T-helper 1 cell treated with Interleukin-12 subunit alpha and Interleukin-12 subunit beta and Interleukin-4 antibody, amounts not matched to agents 30 μg/mL and 1 μg/mL, for 36 hours (primary cell): Measurements from ENCODE around the gene MPP3.

Source experiments
- H3K27ac Mint-ChIP-seq: one replicate; pipeline ENCODE4 v1.8.0; 2021; ENCODE audit warnings: mild to moderate bottlenecking, mixed read lengths
- H3K27me3 Mint-ChIP-seq: one replicate; pipeline ENCODE4 v1.8.0; 2021; ENCODE audit warnings: low read depth, mixed read lengths
- H3K36me3 Mint-ChIP-seq: one replicate; pipeline ENCODE4 v1.8.0; 2021; ENCODE audit warnings: low read depth, mixed read lengths
- H3K4me1 Mint-ChIP-seq: one replicate; pipeline ENCODE4 v1.8.0; 2021; ENCODE audit warnings: low read depth, mixed read lengths
- H3K4me3 Mint-ChIP-seq: one replicate; pipeline ENCODE4 v1.8.0; 2021; ENCODE audit warnings: mild to moderate bottlenecking, moderate library complexity, mixed read lengths
- H3K9me3 Mint-ChIP-seq: one replicate; pipeline ENCODE4 v1.8.0; 2021; ENCODE audit warnings: mixed read lengths

The MPP3 gene

GRCh38 chr17:43832976-43833829 is at the start of gene MPP3:
TSS of gene MPP3 (minus strand) at chr17:43833146. CDS start at chr17:43831906, 1,240 bp downstream.
- no peaks in the 10 kb centered on the region for H3K9me3 Mint-ChIP-seq
- H3K4me1 Mint-ChIP-seq: peaks cover 6% of the 10 kb centered on the region
- peak within 1 kb of the TSS; percentile 75 for H3K4me3 Mint-ChIP-seq
- H3K27ac Mint-ChIP-seq: no peak within 1 kb of the TSS
- peaks cover 62% of the 10 kb centered on the region for H3K27me3 Mint-ChIP-seq
- no peaks in the 10 kb centered on the region for H3K36me3 Mint-ChIP-seq

GRCh38 chr17:43881758-43882505 is 49.0 kb upstream of the MPP3 start:
- Mint-ChIP-seq H3K9me3 (no peaks in the 10 kb centered on the region), H3K4me3 (no peak overlapping the region), H3K36me3 (no peaks in the 10 kb centered on the region), H3K27me3 (peaks cover 9% of the 10 kb centered on the region), H3K4me1 (no peaks in the 10 kb centered on the region), H3K27ac (no peak overlapping the region)

- H3K9me3 Mint-ChIP-seq: no peaks in the 10 kb centered on the region
- H3K4me1 Mint-ChIP-seq: no peaks in the 10 kb centered on the region
- H3K27me3 Mint-ChIP-seq: peaks cover 2% of the 10 kb centered on the region
Observed at GRCh38 chr17:43881181-43881580, 48.2 kb upstream of the MPP3 start.

GRCh38 chr17:43880420-43880991 is 47.6 kb upstream of the MPP3 start:
- Mint-ChIP-seq H3K36me3 (no peaks in the 10 kb centered on the region), H3K4me3 (no peak overlapping the region), H3K9me3 (no peaks in the 10 kb centered on the region), H3K27me3 (peaks cover 1% of the 10 kb centered on the region), H3K4me1 (no peaks in the 10 kb centered on the region), H3K27ac (no peak overlapping the region)

More at GRCh38 chr17:43881181-43881580, 48.2 kb upstream of the MPP3 start:
- no peak overlapping the region for H3K27ac Mint-ChIP-seq
- no peaks in the 10 kb centered on the region for H3K36me3 Mint-ChIP-seq
- H3K4me3 Mint-ChIP-seq: no peak overlapping the region

GRCh38 chr17:43879723-43880419 is 46.9 kb upstream of the MPP3 start:
- no peaks in the 10 kb centered on the region for H3K27me3 Mint-ChIP-seq
- no peaks in the 10 kb centered on the region for H3K9me3 Mint-ChIP-seq
- no peaks in the 10 kb centered on the region for H3K36me3 Mint-ChIP-seq
- no peak overlapping the region for H3K27ac Mint-ChIP-seq
- no peaks in the 10 kb centered on the region for H3K4me1 Mint-ChIP-seq
- no peak overlapping the region for H3K4me3 Mint-ChIP-seq

- H3K4me1 Mint-ChIP-seq: no peaks in the 10 kb centered on the region
- no peak overlapping the region for H3K4me3 Mint-ChIP-seq
- no peaks in the 10 kb centered on the region for H3K9me3 Mint-ChIP-seq
- no peaks in the 10 kb centered on the region for H3K27me3 Mint-ChIP-seq
- no peaks in the 10 kb centered on the region for H3K36me3 Mint-ChIP-seq
- no peak overlapping the region for H3K27ac Mint-ChIP-seq
Observed at GRCh38 chr17:43878260-43879175, 45.6 kb upstream of the MPP3 start.

- no peaks in the 10 kb centered on the region for H3K36me3 Mint-ChIP-seq
- no peaks in the 10 kb centered on the region for H3K9me3 Mint-ChIP-seq
- H3K4me3 Mint-ChIP-seq: no peak overlapping the region
- H3K27me3 Mint-ChIP-seq: no peaks in the 10 kb centered on the region
- no peak overlapping the region for H3K27ac Mint-ChIP-seq
- H3K4me1 Mint-ChIP-seq: no peaks in the 10 kb centered on the region
Observed at GRCh38 chr17:43877451-43878155, 44.7 kb upstream of the MPP3 start.

GRCh38 chr17:43877031-43877430 is 44.1 kb upstream of the MPP3 start:
- H3K36me3 Mint-ChIP-seq: no peaks in the 10 kb centered on the region
- no peak overlapping the region for H3K4me3 Mint-ChIP-seq
- no peaks in the 10 kb centered on the region for H3K4me1 Mint-ChIP-seq
- no peaks in the 10 kb centered on the region for H3K27me3 Mint-ChIP-seq
- H3K27ac Mint-ChIP-seq: no peak overlapping the region
- H3K9me3 Mint-ChIP-seq: no peaks in the 10 kb centered on the region

GRCh38 chr17:43875476-43876147 is 42.7 kb upstream of the MPP3 start:
- Mint-ChIP-seq H3K9me3 (no peaks in the 10 kb centered on the region), H3K4me3 (no peak overlapping the region), H3K36me3 (no peaks in the 10 kb centered on the region), H3K27me3 (no peaks in the 10 kb centered on the region), H3K4me1 (no peaks in the 10 kb centered on the region), H3K27ac (no peak overlapping the region)

DNA sequence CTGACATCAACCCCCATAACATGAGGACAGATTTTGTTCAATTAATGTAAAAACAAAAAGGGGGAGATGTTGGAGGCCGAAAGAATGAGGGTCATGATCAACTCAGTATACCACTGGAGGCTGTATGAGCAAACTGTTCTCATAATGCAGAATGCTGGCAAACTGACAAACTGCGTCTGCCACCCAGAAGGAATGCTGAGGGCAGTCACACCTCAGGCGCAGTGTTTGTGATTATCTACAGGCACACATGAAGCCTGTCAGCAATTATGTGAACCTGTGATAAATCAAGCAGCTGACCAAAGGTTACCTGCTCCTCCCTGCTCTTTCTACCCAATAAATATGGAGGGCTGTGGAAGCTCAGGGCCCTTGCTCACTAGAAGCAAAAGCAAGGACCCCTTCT is 41.3 kb upstream of the MPP3 start:
- Mint-ChIP-seq H3K9me3 (no peaks in the 10 kb centered on the region), H3K27me3 (no peaks in the 10 kb centered on the region), H3K27ac (no peak overlapping the region), H3K4me3 (no peak overlapping the region), H3K36me3 (no peaks in the 10 kb centered on the region), H3K4me1 (no peaks in the 10 kb centered on the region)

DNA sequence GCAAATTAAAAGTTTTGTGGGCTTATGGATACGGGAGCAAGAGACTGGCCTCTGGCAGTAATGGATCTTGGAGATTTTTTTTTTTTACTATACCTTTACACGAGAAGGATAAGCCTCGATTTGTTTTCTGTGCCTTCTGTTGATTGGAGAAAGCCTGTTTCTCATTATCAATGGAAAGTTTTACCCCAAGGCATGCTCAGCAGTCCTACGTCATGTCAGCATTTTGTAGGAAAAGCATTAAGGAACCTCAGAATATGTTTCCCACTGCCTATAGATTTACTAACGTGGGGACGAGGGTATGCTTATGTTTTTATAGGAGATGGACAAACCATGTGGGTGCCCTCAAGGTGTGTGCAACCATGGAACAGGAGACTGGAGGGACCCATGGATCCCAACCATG is 40.9 kb upstream of the MPP3 start:
- Mint-ChIP-seq H3K36me3 (no peaks in the 10 kb centered on the region), H3K4me1 (no peaks in the 10 kb centered on the region), H3K27ac (no peak overlapping the region), H3K9me3 (no peaks in the 10 kb centered on the region), H3K27me3 (peaks cover under 1% of the 10 kb centered on the region), H3K4me3 (no peak overlapping the region)

GRCh38 chr17:43873091-43873490 is 40.1 kb upstream of the MPP3 start:
- Mint-ChIP-seq H3K4me3 (no peak overlapping the region), H3K4me1 (no peaks in the 10 kb centered on the region), H3K27me3 (peaks cover 8% of the 10 kb centered on the region), H3K36me3 (no peaks in the 10 kb centered on the region), H3K27ac (no peak overlapping the region), H3K9me3 (no peaks in the 10 kb centered on the region)
